GM23338 (cell line): ENCODE measurements around the gene CUEDC1. TPM values are rescaled to one million over a fixed set of nuclear protein-coding genes. Genes with fewer than 3 reads are reported as not detected.

Experiments used
- ATAC-seq: fragments of 200-7000 bp; cut with Tn5 transposase; 3 replicates; pipeline ENCODE4 v1.9.1; 2020
- DNase-seq: peaks from one replicate; pipeline ENCODE4 v3.0.0-alpha.2; 2015; ENCODE audit warnings: low spot score
- H2AFZ ChIP-seq: fragments of 200-600 bp; sonication (generic); 2 replicates; pipeline ENCODE4 v1.8.0; 2016; ENCODE audit warnings: antibody characterized with exemption, mild to moderate bottlenecking, moderate library complexity
- H3F3A ChIP-seq: fragments of 200-600 bp; sonication (generic); replicated peaks from 2 replicates; pipeline ENCODE4 v1.8.0; 2017; ENCODE audit warnings: antibody characterized with exemption, mixed run types, low read depth
- H3K27ac ChIP-seq: fragments of 200-600 bp; sonication (generic); 2 replicates; pipeline ENCODE4 v1.6.1; 2016; ENCODE audit warnings: low read depth
- H3K27me3 ChIP-seq: fragments of 200-600 bp; sonication (generic); 2 replicates; pipeline ENCODE4 v1.8.0; 2016; ENCODE audit warnings: mild to moderate bottlenecking, mixed run types, moderate library complexity; ENCODE audit not compliant: insufficient read depth
- H3K36me3 ChIP-seq: fragments of 200-600 bp; sonication (generic); 2 replicates; pipeline ENCODE4 v1.8.0; 2016; ENCODE audit warnings: mild to moderate bottlenecking; ENCODE audit not compliant: insufficient read depth
- H3K4me1 ChIP-seq: fragments of 200-600 bp; sonication (generic); 2 replicates; pipeline ENCODE4 v1.8.0; 2016; ENCODE audit warnings: mild to moderate bottlenecking, moderate library complexity; ENCODE audit not compliant: insufficient read depth
- H3K4me2 ChIP-seq: fragments of 200-600 bp; sonication (generic); 2 replicates; pipeline ENCODE4 v1.7.1; 2017; ENCODE audit warnings: mixed run types
- H3K4me3 ChIP-seq: fragments of 200-600 bp; sonication (generic); 2 replicates; pipeline ENCODE4 v1.6.1; 2016; ENCODE audit warnings: mixed run types
- H3K79me2 ChIP-seq: fragments of 200-600 bp; sonication (generic); replicated peaks from 2 replicates; pipeline ENCODE4 v1.8.0; 2017; ENCODE audit warnings: mild to moderate bottlenecking; ENCODE audit not compliant: insufficient read depth
- H3K9me2 ChIP-seq: fragments of 200-600 bp; sonication (generic); 2 replicates; pipeline ENCODE4 v1.8.0; 2017; ENCODE audit not compliant: insufficient read depth
- H4K20me1 ChIP-seq: fragments of 200-600 bp; sonication (generic); replicated peaks from 2 replicates; pipeline ENCODE4 v1.8.0; 2017; ENCODE audit warnings: mild to moderate bottlenecking; ENCODE audit not compliant: insufficient read depth
- H3K27ac Mint-ChIP-seq: 2 replicates; pipeline ENCODE4 v1.8.0; 2020; ENCODE audit warnings: inconsistent platforms, mild to moderate bottlenecking, moderate library complexity, mixed read lengths
- H3K27me3 Mint-ChIP-seq: 3 replicates; pipeline ENCODE4 v1.8.0; 2022; ENCODE audit warnings: low read depth, mild to moderate bottlenecking, moderate library complexity, mixed read lengths, inconsistent platforms; ENCODE audit not compliant: insufficient read depth, poor library complexity
- H3K36me3 Mint-ChIP-seq: 3 replicates; pipeline ENCODE4 v1.8.0; 2021; ENCODE audit warnings: low read depth, mild to moderate bottlenecking, inconsistent platforms, moderate library complexity, mixed read lengths
- H3K4me1 Mint-ChIP-seq: 3 replicates; pipeline ENCODE4 v1.8.0; 2020; ENCODE audit warnings: mild to moderate bottlenecking, inconsistent platforms, mixed read lengths
- H3K4me3 Mint-ChIP-seq: 3 replicates; pipeline ENCODE4 v1.8.0; 2021; ENCODE audit warnings: moderate library complexity, mild to moderate bottlenecking, inconsistent platforms, mixed read lengths
- H3K9me3 Mint-ChIP-seq: 3 replicates; pipeline ENCODE4 v1.8.0; 2020; ENCODE audit warnings: moderate library complexity, mild to moderate bottlenecking, inconsistent platforms, mixed read lengths
- CREB1 ChIP-seq: fragments of 250-450 bp; sonication (Bioruptor Pico); IDR thresholded peaks from 2 replicates; pipeline ENCODE4 v1.5.0; 2020; ENCODE audit warnings: low read depth, mild to moderate bottlenecking, moderate library complexity
- EZH2 ChIP-seq: fragments of 200-600 bp; sonication (generic); IDR thresholded peaks from one replicate; pipeline ENCODE4 v1.8.0; 2017; ENCODE audit warnings: antibody characterized with exemption, mild to moderate bottlenecking, low read depth; ENCODE audit not compliant: unreplicated experiment
- EZH2phosphoT487 ChIP-seq: fragments of 200-600 bp; sonication (generic); IDR thresholded peaks from one replicate; pipeline ENCODE4 v1.8.1; 2018; ENCODE audit warnings: antibody characterized with exemption; ENCODE audit not compliant: unreplicated experiment
- JUNB ChIP-seq: IDR thresholded peaks from one replicate; pipeline ENCODE4 v1.6.1; 2016; ENCODE audit warnings: antibody characterized with exemption; ENCODE audit not compliant: unreplicated experiment
- NANOG ChIP-seq: IDR thresholded peaks from 2 replicates; pipeline ENCODE4 v1.6.1; 2016; ENCODE audit warnings: antibody characterized with exemption, borderline replicate concordance
- STAT1 ChIP-seq: IDR thresholded peaks from one replicate; pipeline ENCODE4 v1.6.1; 2016; ENCODE audit warnings: antibody characterized with exemption; ENCODE audit not compliant: unreplicated experiment
- ZNF114 ChIP-seq: fragments of 250-450 bp; sonication (Bioruptor Pico); IDR thresholded peaks from 2 replicates; pipeline ENCODE4 v1.5.0; 2020; ENCODE audit warnings: mild to moderate bottlenecking, moderate library complexity
- ZNF331 ChIP-seq: fragments of 250-450 bp; sonication (Bioruptor Pico); IDR thresholded peaks from 2 replicates; pipeline ENCODE4 v1.5.0; 2020; ENCODE audit warnings: low read depth, mild to moderate bottlenecking, moderate library complexity
- polyA plus RNA-seq: library from polyadenylated mRNA; unstranded; fragments of >200 nt; fragmentation: Nextera tagmentation; extraction: Ambion mirVana; gene quantifications from 2 replicates; pipeline ENCODE4 v1.2.1, GENCODE V29; 2016
- total RNA-seq: library from RNA; depleted of rRNA; stranded (reverse); fragments of >200 nt; shearing (Covaris generic); gene quantifications from 2 replicates; pipeline ENCODE4 v1.2.3, GENCODE V29; 2014
- TF ChIP-seq, protein P1 (sequence below): IDR thresholded peaks from one replicate; pipeline ENCODE4 v1.6.1; 2018; ENCODE audit warnings: antibody characterized with exemption; ENCODE audit not compliant: unreplicated experiment
- TF ChIP-seq, protein P2 (sequence below): fragments of 250-450 bp; sonication (Bioruptor Pico); IDR thresholded peaks from 2 replicates; pipeline ENCODE4 v1.5.0; 2020; ENCODE audit warnings: mild to moderate bottlenecking, moderate library complexity

The CUEDC1 gene
- total and polyA plus RNA-seq, 2 experiments from 2014 or later: 3.0 to 7.7 TPM

DNA sequence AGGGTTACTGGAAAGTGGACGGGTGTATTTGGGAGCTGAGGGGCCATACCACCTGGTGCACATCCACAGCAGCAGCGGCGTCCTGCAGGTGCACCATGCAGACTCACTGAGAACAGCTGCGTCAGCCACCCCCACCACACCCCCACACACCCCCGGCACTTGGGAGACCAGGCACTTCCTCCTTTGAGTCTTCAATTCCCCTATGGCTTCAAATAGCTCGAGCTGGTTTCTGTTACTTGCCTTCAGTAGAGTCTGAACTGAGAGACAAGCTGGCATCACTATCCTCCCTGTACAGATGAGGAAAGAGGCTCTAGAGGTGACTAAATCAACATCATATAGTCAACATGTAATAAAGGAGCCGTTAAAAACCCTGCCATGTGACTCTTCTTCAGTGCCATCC lies 15.4 kb downstream of the CUEDC1 start (continued):
- TF ChIP-seq, protein P1, sequence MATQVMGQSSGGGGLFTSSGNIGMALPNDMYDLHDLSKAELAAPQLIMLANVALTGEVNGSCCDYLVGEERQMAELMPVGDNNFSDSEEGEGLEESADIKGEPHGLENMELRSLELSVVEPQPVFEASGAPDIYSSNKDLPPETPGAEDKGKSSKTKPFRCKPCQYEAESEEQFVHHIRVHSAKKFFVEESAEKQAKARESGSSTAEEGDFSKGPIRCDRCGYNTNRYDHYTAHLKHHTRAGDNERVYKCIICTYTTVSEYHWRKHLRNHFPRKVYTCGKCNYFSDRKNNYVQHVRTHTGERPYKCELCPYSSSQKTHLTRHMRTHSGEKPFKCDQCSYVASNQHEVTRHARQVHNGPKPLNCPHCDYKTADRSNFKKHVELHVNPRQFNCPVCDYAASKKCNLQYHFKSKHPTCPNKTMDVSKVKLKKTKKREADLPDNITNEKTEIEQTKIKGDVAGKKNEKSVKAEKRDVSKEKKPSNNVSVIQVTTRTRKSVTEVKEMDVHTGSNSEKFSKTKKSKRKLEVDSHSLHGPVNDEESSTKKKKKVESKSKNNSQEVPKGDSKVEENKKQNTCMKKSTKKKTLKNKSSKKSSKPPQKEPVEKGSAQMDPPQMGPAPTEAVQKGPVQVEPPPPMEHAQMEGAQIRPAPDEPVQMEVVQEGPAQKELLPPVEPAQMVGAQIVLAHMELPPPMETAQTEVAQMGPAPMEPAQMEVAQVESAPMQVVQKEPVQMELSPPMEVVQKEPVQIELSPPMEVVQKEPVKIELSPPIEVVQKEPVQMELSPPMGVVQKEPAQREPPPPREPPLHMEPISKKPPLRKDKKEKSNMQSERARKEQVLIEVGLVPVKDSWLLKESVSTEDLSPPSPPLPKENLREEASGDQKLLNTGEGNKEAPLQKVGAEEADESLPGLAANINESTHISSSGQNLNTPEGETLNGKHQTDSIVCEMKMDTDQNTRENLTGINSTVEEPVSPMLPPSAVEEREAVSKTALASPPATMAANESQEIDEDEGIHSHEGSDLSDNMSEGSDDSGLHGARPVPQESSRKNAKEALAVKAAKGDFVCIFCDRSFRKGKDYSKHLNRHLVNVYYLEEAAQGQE: no peak

DNA sequence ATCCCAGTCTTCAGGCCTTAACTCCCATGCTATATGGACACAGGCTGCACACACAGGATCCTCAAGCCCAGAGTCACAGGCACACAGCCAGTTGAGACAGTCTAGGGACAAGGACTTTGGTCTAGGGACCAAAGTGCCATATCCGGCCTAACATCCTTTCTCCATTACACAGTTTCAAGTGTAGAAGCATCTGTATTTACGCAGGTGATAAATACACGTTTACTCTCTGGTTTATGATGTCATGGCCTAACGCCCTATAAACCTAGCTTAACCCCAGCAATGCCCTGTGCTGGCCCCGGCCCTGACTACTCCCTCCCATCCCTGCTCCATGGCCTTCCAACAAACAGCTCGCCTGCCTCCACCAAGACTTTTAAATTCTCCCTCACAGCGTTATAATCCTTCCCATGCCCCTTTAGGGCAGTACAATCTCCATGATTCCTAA lies 17.1 kb downstream of the CUEDC1 start:
- H3K27me3 ChIP-seq: no peaks in the 10 kb centered on the region
- H3K36me3 ChIP-seq: no peaks in the 10 kb centered on the region
- no peak overlapping the region for H3K27ac ChIP-seq
- no peaks in the 10 kb centered on the region for H3K9me2 ChIP-seq
- peaks cover 13% of the 10 kb centered on the region for H3K4me1 ChIP-seq
- 0 out of 2 replicates have a peak, but pooled peaks cover 5% of the 10 kb centered on the region for H3F3A ChIP-seq
- ATAC-seq (no peak), DNase-seq (no peak)
- no peak overlapping the region for H3K4me3 Mint-ChIP-seq
- H3K79me2 ChIP-seq: no peaks in the 10 kb centered on the region
- no peaks in the 10 kb centered on the region for H4K20me1 ChIP-seq
- H3K36me3 Mint-ChIP-seq: no peaks in the 10 kb centered on the region
- H2AFZ ChIP-seq: no peak overlapping the region
- H3K27ac Mint-ChIP-seq: no peak overlapping the region
- H3K4me3 ChIP-seq: no peak overlapping the region
- no peak overlapping the region for H3K4me2 ChIP-seq
- peaks cover 13% of the 10 kb centered on the region for H3K27me3 Mint-ChIP-seq
- no peak for TF ChIP-seq STAT1
- no peak for TF ChIP-seq ZNF114 (CRISPR knock-in tag)
- TF ChIP-seq, protein P1: no peak
- no peak for TF ChIP-seq JUNB
- TF ChIP-seq EZH2phosphoT487: no peak
- TF ChIP-seq, protein P2, sequence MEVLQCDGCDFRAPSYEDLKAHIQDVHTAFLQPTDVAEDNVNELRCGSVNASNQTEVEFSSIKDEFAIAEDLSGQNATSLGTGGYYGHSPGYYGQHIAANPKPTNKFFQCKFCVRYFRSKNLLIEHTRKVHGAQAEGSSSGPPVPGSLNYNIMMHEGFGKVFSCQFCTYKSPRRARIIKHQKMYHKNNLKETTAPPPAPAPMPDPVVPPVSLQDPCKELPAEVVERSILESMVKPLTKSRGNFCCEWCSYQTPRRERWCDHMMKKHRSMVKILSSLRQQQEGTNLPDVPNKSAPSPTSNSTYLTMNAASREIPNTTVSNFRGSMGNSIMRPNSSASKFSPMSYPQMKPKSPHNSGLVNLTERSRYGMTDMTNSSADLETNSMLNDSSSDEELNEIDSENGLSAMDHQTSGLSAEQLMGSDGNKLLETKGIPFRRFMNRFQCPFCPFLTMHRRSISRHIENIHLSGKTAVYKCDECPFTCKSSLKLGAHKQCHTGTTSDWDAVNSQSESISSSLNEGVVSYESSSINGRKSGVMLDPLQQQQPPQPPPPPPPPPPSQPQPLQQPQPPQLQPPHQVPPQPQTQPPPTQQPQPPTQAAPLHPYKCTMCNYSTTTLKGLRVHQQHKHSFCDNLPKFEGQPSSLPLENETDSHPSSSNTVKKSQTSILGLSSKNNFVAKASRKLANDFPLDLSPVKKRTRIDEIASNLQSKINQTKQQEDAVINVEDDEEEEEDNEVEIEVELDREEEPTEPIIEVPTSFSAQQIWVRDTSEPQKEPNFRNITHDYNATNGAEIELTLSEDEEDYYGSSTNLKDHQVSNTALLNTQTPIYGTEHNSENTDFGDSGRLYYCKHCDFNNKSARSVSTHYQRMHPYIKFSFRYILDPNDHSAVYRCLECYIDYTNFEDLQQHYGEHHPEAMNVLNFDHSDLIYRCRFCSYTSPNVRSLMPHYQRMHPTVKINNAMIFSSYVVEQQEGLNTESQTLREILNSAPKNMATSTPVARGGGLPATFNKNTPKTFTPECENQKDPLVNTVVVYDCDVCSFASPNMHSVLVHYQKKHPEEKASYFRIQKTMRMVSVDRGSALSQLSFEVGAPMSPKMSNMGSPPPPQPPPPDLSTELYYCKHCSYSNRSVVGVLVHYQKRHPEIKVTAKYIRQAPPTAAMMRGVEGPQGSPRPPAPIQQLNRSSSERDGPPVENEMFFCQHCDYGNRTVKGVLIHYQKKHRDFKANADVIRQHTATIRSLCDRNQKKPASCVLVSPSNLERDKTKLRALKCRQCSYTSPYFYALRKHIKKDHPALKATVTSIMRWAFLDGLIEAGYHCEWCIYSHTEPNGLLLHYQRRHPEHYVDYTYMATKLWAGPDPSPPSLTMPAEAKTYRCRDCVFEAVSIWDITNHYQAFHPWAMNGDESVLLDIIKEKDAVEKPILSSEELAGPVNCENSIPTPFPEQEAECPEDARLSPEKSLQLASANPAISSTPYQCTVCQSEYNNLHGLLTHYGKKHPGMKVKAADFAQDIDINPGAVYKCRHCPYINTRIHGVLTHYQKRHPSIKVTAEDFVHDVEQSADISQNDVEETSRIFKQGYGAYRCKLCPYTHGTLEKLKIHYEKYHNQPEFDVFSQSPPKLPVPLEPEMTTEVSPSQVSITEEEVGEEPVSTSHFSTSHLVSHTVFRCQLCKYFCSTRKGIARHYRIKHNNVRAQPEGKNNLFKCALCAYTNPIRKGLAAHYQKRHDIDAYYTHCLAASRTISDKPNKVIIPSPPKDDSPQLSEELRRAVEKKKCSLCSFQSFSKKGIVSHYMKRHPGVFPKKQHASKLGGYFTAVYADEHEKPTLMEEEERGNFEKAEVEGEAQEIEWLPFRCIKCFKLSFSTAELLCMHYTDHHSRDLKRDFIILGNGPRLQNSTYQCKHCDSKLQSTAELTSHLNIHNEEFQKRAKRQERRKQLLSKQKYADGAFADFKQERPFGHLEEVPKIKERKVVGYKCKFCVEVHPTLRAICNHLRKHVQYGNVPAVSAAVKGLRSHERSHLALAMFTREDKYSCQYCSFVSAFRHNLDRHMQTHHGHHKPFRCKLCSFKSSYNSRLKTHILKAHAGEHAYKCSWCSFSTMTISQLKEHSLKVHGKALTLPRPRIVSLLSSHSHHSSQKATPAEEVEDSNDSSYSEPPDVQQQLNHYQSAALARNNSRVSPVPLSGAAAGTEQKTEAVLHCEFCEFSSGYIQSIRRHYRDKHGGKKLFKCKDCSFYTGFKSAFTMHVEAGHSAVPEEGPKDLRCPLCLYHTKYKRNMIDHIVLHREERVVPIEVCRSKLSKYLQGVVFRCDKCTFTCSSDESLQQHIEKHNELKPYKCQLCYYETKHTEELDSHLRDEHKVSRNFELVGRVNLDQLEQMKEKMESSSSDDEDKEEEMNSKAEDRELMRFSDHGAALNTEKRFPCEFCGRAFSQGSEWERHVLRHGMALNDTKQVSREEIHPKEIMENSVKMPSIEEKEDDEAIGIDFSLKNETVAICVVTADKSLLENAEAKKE (CRISPR knock-in tag): no peak
- TF ChIP-seq NANOG: no peak
- TF ChIP-seq EZH2: no peak
- TF ChIP-seq CREB1 (CRISPR knock-in tag): no peak
- no peak for TF ChIP-seq ZNF331
- no peaks in the 10 kb centered on the region for H3K9me3 Mint-ChIP-seq
- peaks cover 29% of the 10 kb centered on the region for H3K4me1 Mint-ChIP-seq
